GM18499 (cell line): ENCODE results near the gene SBNO1.
A peak's percentile ranks its signal among the peaks of the same experiment; 100 is the strongest.

Source experiments
- ATAC-seq: cut with Tn5 transposase; IDR thresholded peaks from one replicate; pipeline ENCODE4 v1.9.1; 2021; ENCODE audit warnings: moderate number of reproducible peaks; ENCODE audit not compliant: insufficient read depth, unreplicated experiment

SBNO1 gene

DNA sequence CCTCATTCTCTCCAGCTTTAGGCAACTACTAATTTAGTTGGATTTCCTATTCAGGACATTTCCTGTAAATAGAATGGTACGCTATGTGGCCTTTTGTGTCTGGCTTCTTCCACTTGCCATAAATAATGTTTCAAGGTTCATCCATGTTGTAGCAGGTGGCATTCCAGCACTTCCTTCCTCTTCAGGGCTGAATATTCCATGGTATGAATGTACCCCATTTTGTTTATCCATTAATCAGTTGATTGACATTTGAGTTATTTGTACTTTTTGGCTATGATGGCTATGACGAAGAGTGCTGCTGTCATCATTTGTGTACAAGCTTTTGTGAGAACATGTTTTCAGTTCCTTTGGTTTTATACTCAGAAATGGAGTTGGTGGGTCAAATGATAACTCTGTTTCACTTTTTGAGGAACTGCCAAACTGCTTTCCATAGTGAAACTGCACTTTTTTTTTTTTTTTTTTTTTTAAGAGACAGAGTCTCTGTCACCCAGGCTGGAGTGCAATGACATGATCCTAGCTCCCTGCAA lies 86.5 kb downstream of the SBNO1 start:
- peak; percentile 72 for ATAC-seq

DNA sequence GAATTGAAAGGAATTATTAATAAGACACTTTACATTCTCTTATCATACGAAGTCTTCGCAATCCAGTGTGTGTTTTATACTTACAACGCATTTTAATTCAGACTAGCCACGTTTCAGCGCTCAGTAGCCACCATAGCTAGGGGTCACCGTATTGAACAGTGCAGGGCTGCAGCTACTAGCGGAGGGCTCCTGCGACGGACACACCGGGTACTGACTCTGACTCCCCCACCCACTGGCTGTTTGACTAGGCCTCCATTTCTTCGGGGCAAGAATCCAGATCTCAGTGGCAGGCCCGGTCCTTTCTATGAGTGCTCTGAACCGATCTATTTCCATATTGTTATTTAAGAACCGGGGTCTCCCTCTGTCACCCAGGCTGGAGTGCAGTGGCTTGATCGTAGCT lies 91.5 kb downstream of the SBNO1 start:
- ATAC-seq: no peak

DNA sequence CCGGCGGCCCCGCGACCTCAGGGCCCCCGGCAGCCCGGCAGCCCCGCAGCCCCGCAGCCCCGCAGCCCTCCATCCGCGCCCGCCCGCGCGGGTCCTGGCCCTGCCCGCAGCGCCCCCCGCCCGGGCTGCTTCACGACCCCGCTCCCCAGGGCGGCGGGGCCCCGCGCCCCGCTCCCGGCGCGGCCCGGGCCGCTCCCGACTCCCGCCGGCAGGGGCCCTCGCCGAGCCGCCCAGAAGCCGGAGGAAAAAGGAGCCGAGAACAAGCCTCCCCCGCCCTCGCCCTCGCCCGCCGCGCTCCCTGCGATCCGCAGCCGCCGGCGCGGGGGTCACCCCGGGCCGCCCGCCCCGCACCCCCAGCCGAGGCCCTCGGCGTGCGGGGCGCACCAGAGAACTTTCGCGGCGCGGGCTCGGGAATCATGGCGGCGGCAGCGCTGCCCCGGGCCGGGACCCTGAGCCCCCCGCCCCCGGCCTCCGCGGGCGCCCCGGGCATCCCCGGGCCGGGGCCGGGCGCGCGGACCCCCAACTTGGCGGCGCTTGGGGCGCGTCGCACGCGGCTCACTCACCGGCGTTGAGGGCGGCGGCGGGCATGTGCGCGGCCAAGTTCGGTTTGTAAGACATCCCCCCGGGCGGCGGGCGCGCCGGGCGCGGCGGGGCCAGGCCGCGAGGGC lies 93.5 kb downstream of the SBNO1 start:
- no peak for ATAC-seq

DNA sequence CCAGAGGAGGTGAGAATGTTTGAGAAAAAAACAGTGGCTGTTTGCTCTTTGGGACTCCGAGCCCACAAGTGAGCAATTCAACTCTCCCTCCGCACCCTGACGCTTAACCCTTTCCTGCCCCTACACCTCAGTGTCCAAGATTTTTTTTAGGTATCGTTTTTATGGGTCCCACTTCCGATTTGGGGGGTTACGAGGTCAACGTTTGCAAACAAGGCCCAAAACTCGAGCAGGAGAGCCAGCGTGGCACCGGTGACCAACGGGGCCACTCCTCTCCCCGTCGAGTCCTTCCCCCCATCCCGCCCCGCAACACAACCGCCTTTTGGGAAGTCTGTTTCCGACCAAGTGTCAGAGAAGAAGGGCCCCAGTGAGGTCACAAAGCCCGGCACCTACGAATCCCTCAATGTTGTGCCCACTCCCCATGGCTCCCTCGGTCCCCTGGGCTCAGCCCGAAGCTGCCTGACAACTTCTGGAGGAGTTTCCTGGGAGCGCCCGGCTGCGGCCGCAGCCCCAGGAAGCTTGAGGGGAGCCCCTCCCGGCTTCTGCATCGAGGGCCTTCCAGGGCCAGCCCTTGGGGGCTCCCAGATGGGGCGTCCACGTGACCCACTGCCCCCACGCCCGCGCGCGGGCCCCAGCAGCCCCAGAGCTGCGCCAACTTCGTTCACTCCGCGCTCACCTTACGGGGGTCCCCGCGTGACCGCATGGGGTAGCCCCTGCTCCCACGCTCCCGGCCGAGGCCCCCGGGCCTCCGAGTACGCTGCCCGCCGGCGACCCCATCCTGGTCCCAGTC lies 94.2 kb downstream of the SBNO1 start:
- ATAC-seq: no peak

DNA sequence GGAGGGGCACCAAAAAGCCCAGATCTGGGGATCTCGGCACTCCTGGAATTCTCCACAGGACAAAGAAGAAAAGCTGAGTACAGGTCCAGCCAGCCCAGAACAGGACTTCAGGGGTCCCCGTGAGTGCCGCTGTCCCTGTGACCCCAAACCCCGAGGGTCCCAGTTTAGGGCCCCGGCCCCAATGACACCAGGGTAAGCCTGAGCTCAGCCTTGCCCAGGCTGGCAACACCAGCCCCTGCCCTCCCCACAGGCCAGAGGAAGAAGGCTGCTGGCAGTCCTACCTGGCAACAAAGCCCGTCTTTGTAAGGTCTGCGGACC lies 94.8 kb downstream of the SBNO1 start:
- ATAC-seq: no peak

DNA sequence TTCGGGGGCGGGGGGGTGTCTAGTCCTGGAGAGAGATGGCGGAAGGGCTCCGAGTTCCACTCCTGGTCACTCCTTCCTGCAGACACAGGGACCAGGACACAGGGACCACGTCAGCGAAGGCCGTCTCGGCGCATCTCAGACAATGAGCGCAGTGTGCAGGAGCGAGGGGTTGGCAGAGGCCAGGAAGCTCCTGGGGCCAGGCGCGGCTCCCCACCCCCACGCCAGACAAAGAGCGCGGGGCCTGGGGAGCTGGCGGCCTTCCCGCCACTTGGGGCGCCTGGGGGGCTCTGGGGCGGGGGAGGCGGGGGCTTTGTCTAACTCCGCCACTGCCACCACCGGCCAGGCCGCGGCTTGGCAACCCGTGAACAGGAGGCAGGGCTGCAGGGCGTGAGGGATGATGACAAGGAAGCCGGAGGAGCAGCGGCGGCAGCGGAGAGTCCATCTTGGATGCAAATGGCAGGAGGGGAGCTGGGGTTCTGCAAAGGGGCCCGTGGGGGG lies 95.2 kb downstream of the SBNO1 start:
- no peak for ATAC-seq

DNA sequence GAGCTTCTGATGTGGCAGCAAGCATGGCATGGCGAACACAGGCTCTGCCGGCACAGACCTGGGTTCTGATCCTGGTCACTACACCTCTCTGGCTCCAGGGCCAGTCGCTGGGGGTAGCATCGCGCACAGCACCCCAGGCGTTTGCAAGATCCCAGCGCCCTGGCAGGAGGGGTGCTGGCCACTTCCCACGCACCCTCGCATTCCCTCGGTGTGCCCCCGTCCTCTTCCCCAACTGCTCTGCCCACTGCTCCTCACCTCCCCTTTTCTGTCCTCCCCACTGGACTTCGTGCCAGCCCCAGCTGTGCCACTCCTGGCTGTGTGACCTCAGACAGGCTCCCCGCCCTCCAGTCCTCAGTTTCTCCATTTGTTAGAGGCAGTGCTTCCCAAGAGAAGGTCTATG lies 95.8 kb downstream of the SBNO1 start:
- ATAC-seq: no peak

DNA sequence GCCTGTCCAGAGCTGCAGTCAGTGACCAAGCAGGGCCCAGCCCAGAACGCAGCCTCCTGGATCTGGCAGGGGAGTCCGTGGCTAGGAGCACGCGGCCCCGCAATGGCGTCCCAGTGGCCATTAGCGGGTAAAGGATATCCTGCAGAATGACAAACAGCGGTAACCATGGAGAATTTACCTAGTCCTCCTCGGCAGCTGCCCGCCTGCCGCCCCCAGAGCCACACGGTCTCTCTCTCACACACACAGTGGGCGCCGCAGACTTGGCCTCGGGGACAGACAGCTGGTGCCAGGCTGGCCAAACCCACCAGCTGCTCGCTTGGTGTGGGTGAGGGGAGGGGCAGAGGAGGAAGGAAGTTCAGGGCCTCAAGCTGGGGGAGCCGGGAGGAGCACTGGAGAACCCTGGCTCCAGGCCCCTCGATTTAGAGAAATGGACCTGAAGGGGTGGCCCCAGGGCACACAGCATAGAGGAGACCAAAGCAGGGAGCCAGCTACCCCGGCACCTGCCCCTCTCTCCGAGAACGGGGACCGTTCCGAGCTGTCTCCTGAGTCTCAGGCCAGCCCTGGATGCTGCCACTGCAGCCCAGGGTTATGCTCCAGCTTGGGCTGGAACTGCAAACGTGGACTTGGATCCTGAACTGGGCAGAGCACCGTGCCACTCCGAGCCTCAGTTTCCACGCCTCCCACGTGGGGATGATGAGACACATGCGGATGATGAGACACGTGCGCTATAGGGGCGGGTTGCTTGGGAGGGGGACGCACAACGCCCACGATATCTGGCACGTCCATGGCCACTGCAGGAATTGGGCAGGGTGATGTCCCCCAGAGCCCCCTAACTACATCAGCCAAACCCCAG lies 96.4 kb downstream of the SBNO1 start:
- ATAC-seq: no peak

DNA sequence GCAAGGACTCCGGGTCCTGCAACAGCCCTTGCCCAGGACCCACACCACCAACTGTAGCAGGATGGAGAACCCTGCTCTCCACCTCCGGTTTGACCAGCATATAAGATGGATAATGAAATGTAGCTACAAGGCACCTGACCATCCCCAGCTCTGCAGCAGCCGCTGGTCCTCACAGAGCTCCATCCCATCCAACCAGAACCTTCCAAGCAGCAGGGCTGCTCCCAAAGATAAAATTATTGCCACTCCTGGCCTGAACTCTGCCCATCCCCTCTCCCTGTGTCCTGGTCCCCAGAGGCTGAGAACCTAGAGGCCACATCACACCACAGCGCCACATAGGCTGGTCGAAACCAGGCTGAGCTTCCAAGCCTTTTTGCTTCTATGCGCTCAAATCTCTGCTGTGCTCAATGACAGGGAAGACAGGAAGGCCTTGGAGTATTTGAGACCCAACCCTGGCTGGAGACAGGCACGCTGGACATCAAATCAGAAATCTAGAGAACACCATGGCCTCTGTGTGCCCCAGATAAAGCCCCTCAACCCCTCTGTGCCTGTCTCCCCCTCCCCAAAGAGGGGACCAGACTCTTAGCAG lies 97.2 kb downstream of the SBNO1 start:
- ATAC-seq: no peak

DNA sequence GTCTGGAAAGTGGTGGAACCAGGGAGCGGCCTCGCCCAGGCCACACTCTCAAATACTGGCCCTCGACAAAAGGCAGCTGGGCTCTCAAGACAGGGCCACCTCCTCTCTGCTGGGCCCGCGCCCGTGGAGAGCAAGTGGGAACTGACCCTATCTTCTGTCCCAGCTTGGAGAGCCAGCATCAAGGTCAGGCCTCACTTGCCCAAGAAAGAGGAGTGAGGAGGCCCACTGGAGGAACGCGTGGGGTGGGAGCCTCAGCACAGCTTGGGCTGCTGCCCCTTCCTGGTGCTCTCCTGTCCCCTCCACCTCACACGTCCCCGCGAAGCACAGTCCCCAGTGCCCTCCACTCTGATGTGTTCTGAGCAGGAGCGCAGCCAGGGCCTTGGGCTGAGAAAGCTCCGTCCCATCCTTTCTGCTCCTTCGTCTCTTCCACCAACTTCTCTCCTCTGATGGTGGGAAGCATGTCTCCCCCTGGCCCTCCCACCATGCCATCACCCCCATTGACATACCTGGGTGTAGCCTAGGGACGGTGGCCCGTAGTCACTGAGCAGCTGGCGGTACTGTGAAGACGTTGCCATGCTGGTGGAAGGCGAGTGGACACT lies 97.9 kb downstream of the SBNO1 start:
- no peak for ATAC-seq

DNA sequence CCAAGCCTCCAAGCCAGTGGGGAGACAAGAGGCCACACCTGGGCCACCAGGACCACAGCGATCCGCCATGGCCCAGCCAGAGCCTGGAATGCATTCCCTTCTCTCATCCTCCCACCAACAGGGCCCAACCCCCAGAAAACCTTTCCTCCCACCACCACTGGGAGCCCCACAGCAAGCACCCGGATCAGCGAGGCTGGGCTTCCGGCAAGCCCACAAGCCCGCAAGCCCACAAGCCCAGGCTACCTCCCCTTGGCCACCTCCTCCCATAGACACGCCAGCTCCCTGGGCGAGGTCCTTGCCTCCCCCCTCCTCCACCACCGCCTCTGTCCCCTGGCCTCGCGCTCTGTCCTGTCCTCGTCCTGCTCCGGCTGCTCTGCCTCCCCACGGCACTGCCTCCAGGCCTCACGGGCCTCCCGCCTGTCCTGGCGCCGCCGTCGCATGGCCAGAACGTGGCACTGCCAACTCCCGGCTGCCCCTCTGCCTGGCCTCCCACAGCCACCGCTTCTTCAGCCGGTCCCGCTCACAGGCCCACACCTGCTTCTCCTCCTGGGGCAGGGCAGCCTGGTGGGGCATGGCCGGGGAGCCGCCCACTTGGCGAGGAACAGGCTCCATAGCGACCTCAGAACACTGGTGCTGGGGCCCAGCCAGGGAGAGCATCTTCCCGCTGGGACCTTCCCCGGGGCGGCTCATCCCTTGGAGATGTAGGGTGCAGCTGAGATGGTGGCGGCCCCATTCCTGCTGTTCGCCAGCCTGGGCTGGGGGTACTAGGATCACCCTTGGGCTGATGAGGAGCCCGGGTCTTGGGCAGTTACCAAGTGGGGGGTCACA lies 98.6 kb downstream of the SBNO1 start:
- ATAC-seq: no peak

DNA sequence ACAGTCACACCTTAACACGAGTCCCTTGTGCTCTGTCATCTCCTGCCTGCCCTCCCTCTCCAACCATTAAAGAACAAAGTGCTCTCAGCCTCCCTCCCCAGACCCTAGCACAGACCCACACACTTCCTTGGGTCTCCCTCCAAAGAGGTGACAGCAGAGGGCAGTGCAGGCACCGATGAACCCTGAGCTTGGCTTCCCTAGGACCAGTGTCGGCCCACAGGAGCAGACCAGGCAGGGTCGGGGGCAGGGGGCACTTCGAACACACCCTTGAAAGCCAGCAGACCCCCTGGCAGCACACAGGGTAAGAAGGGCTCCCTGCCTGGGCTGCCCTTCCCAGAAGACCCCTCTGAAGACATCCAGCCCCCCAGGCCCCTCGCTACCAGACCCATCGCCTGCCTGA lies 100.0 kb downstream of the SBNO1 start:
- no peak for ATAC-seq

DNA sequence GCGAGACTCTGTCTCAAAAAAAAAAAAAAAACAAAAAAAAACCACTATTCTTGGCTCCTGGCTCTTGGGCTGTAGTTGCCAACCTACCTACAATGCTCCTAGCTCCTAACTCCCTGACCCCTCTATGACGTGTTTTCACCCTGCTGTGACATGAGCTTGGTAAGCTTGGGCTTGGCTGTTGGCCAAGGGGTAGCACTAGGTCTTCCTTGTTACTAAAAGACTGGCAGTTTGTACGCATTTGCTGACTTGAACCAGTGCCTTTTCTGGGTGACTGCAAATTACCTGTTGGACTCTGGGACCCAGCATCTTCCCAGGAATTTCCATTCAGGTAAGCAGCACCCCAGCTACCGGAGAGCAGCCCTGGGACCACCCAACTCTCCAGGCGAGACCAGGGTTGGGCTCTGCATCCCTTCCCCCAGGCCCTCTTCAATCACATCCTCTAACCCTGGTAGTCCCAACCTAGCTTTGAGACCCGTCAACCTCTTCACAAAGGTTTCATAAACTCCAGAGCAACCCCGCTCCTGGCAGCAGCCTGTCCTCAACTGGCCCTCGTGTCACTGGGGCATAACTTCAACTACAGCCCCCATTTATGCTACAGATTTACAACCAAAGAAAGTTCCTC lies 101.3 kb downstream of the SBNO1 start:
- ATAC-seq: no peak

DNA sequence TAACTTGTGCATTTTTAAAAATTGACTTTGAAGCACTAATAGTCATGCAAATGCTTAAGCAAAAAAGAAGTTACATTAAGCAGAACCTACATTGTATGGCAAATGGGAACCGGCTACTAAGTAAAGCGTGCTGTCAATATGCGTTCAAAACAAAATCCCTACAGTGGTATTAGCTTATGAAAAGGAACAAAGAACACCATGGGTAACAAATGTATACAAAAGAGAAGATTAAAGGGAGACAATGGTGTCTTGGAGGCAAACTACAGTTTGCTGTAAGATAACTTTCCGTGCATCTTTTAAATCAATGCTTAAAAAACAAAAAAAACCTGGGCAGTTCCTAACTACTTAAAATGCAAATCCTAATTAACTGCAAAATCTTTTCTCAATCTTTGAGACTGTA lies 103.5 kb downstream of the SBNO1 start:
- ATAC-seq: no peak

DNA sequence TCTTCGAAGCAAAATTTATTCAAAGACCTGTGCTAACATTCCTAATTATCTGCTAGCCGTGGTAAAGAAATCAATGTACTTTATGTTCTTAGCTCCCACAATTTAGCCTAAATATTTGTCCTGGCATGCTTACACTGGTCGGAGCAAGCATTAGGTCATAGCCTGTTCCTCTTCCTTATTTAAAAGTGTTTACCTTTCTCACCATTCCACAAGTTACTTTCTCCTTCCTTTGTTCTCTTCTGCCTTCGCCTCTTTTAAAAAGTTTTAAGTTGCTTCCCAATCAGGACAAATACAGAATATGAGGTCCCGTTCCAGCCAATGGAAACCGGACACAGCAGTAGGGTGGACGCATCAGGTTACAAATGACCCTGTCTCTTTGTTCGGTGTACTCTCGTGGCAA lies 104.6 kb downstream of the SBNO1 start:
- no peak for ATAC-seq

DNA sequence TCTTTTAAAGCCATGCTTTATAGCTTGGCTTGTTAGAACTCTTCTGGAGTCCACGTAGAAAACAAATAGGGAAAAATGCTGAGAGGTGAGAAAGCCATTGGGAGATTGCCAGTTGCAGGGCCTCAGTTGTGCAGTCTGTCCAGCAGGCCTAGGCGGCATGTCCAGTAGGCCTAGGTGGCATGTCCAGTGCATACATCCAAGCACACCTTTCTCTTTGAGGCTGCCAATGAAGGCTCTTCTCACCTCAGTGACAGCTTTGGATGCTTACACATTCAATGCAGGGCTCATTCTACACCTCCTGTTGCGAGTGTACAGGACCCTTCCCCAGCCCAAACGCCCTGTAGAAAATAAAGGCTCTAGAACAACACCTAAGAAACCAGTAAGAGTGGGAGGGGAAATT lies 106.1 kb downstream of the SBNO1 start:
- ATAC-seq: no peak

DNA sequence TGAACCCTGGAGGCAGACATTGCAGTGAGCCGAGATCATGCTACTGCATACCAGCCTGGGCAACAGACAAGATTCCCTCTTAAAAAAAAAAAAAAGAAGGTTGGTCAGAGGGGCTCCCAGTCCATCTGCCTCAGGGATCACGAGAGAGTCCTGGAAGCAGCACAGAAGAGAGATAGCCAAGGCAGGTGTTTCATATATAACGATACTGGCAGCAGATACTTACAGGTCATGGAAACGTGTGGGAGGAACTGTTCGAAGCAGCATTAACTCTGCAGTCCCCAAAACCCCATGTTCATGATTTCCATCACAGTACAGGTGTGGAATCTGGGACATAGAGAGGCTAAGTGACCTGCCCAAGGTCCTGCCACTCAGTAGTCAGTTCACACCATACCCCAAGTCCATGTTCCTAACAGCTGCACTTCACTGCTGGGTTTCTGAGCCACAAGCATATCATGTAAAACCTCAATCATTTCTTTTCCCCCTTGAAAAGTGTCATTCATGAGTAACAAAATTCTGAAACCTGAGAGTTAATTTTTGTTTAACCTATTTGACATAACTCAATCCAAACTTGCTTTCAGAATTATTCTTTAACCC lies 109.7 kb downstream of the SBNO1 start:
- ATAC-seq: no peak

DNA sequence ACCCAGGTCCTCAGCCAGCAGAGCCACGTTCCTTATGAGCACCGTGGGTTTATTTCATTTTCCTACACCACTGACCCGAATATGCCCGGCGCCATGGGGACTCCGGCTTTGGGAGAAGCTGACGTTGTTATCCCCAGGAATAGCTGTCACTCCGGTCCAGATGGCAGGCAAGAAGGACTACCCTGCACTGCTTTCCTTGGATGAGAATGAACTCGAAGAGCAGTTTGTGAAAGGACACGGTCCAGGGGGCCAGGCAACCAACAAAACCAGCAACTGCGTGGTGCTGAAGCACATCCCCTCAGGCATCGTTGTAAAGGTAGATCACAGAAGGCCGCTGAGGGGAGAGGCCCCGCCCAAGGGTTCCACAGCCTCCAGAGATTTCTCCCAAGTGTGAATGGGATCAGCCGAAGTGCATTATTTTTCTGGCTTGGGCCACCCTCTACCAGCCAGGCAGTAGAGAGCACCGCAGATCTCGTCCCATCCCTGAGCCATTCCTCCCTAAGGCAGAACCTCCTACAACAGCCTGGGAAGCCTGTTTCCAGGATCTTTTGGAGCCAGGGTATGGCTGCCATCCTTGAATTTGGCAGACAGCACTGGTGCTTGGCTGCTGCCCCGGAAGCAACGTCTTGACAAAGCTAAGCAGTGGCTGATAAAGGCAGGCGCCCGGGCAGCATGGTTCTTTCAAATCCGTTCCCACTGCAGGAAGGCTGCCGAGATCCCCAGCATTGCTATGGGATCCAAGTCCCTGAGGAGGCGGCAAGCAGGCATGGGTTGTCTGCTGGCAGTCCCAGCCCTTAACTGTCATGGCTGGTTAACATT lies 110.8 kb downstream of the SBNO1 start:
- no peak for ATAC-seq
